Retinal pigment epithelial cell (primary cell): ENCODE results near the gene GALK2.
"Not testable (repeated sequence)": the region's sequence is repeated elsewhere in the genome, so short reads cannot be mapped to it uniquely, and the experiment has no call there.

Experiments used
- DNase-seq: peaks from one replicate; pipeline ENCODE4 v3.0.0-alpha.2; 2010; ENCODE audit warnings: low read depth
- H3K4me3 ChIP-seq: 2 replicates; pipeline ENCODE4 v1.5.1; 2011; ENCODE audit warnings: mild to moderate bottlenecking, low read length, control low read depth, moderate library complexity
- TF ChIP-seq, protein P1 (sequence below): conservative IDR thresholded peaks from 2 replicates; pipeline ENCODE4 v1.5.1; 2011; ENCODE audit warnings: low read depth, low read length, control low read depth, inconsistent platforms

Gene GALK2

GRCh38 chr15:49327927-49328326 is 157.9 kb downstream of the GALK2 start:
- TF ChIP-seq, protein P1, sequence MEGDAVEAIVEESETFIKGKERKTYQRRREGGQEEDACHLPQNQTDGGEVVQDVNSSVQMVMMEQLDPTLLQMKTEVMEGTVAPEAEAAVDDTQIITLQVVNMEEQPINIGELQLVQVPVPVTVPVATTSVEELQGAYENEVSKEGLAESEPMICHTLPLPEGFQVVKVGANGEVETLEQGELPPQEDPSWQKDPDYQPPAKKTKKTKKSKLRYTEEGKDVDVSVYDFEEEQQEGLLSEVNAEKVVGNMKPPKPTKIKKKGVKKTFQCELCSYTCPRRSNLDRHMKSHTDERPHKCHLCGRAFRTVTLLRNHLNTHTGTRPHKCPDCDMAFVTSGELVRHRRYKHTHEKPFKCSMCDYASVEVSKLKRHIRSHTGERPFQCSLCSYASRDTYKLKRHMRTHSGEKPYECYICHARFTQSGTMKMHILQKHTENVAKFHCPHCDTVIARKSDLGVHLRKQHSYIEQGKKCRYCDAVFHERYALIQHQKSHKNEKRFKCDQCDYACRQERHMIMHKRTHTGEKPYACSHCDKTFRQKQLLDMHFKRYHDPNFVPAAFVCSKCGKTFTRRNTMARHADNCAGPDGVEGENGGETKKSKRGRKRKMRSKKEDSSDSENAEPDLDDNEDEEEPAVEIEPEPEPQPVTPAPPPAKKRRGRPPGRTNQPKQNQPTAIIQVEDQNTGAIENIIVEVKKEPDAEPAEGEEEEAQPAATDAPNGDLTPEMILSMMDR: no peak
- H3K4me3 ChIP-seq: no peak overlapping the region
- DNase-seq: no peak

GRCh38 chr15:49328941-49329340 is 158.9 kb downstream of the GALK2 start:
- no peak for DNase-seq
- TF ChIP-seq, protein P1: no peak
- no peak overlapping the region for H3K4me3 ChIP-seq

DNA sequence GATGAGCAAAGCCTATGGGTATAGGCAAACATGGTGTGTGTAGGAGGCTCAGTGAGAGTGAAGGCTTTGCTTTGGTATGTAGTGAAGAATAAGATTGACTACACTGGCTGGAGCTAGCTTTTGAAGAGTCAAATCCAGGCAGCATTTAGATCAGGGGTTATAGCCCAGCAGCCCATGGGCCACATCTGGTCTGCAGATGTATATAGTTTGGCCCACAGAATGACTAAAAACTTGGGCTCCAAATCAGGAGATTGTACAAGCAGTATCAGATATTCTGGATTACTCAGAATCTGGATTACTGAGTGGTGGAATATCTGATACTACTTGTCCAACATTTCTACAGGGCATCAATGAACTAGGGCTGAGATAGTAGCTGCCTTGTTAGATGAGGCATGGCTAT is 160.1 kb downstream of the GALK2 start:
- TF ChIP-seq, protein P1: no peak
- H3K4me3 ChIP-seq: no peak overlapping the region
- DNase-seq: no peak

DNA sequence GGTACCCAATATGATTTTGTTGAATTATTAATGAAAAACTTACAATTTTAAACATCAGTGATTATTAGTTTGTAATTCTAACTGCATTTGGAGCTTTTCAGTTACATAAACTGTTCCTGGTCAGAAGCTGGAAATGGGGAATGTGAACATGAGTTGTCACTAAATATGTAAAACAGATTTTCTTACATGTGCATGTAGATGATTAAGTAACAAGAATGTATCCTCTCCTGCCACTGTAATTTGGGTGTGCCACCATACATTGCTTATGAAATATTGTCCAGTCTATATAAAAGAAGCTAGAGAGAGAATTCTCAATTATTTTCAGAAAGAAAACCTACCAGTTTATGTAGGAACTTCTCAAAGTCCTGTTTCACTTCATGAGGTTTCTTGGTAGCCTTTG is 161.4 kb downstream of the GALK2 start:
- TF ChIP-seq, protein P1: no peak
- DNase-seq: no peak

GRCh38 chr15:49331951-49332350 is 161.9 kb downstream of the GALK2 start:
- DNase-seq: no peak

More for the DNA sequence above, 161.4 kb downstream of the GALK2 start:
- H3K4me3 ChIP-seq: no peak overlapping the region

DNA sequence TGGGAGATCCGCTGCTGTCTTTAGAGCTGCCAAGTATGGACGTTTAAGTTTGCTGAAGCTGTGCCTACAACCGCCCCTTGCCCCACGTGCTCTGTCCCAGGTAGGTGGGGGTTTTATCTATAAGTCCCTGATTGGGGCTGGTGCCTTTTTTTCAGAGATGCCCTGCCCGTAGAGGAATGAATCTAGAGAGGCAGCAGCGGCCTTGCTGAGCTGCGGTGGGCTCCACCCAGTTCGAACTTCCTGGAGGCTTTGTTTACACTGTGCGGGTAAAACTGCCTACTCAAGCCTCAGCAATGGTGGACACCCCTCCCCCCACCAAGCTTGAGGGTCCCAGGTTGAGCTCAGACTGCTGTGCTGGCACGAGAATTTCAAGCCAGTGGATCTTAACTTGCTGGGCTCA is 169.6 kb downstream of the GALK2 start:
- DNase-seq: no peak
- H3K4me3 ChIP-seq: no peak overlapping the region
- TF ChIP-seq, protein P1: no peak

More at GRCh38 chr15:49331951-49332350, 161.9 kb downstream of the GALK2 start:
- no peak overlapping the region for H3K4me3 ChIP-seq
- TF ChIP-seq, protein P1: no peak

DNA sequence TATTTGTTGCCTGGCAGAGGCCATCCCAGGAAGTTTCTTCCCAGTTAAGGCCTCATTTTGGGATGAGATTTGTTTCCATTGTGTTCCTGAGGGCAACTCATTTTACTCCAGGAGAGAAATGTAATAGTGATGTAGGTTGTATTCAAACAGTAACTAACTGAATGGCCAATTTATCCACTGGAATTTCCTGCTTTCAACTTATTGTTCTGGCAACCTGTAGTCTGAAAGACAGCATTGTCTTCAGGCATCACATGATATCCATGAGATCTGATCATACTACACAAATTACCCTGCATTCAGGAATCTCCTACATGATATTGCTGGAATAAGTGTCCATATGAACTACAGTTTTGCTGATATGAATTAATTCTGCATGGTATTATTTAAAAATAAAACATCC is 173.5 kb downstream of the GALK2 start:
- no peak overlapping the region for H3K4me3 ChIP-seq

GRCh38 chr15:49354439-49354838 is 184.4 kb downstream of the GALK2 start:
- DNase-seq, H3K4me3 ChIP-seq: not testable (repeated sequence)

More for the DNA sequence above, 173.5 kb downstream of the GALK2 start:
- DNase-seq: no peak
- TF ChIP-seq, protein P1: no peak
